GM21526 (cell line): ENCODE measurements around the gene TELO2.

ENCODE experiments used
- ATAC-seq: cut with Tn5 transposase; IDR thresholded peaks from one replicate; pipeline ENCODE4 v1.9.1; 2021; ENCODE audit warnings: moderate library complexity; ENCODE audit not compliant: unreplicated experiment, low FRiP score

TELO2 gene

DNA sequence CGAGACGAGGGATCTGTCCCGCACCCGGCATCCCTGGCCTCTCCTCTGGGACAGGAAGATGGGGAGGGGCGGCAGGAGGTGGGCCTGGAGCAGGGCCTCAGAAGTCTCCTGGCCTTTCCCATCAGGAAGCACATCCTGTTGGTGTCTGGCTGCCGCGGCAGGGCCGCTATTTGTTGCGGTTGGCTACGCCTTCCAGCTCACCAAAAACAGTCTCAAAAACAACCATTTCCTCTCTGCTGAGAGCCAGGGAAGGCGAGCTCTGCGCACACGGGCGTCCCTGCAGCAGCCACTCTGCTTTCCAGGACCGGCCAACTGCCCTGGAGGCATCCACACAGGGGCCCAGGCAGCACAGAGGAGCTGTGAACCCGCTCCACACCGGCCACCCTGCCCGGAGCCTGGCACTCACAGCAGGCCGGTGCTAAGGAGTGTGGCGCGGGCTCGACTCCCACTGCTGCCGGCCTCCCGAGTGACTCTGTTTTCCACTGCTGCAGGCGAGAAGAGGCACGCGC lies 40.3 kb downstream of the TELO2 start, which contains the start of gene TMEM204:
TSS of gene TMEM204 (plus strand) at position 224 of the 509 bp plus-strand sequence. CDS start 610 bp downstream, outside the sequence.
- ATAC-seq: no peak

DNA sequence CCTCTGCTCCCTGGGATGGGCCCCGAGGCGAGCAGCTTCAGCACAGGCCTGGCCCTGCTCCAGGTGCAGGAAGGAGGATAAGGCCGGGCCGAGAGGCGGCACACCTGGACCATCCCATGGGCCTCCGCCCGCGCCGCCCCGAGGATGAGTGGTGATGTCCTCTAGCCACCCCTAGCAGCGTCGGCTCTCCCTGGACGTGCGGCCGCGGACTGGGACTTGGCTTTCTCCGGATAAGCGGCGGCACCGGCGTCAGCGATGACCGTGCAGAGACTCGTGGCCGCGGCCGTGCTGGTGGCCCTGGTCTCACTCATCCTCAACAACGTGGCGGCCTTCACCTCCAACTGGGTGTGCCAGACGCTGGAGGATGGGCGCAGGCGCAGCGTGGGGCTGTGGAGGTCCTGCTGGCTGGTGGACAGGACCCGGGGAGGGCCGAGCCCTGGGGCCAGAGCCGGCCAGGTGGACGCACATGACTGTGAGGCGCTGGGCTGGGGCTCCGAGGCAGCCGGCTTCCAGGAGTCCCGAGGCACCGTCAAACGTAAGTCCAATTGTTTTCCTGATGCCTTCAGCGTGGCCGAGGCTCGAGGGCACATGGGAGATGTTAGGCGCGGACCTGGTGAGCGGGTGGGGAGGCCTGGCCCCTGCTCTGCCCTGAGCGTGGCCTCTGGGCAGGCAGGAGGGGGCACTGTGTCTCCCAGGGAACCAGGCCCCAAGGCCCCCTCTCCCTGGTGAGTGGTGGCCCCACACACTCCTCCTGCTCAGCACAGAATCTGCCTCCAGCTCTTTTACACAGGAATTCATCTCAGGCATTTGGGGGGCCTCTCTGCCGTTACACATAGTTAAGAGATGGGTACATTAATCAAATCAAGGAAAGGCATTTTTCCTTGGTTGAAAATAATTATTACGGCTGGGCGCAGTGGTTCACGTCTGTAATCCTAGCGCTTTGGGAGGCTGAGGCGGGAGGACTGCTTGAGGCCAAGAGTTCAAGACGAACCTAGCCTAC lies 41.2 kb downstream of the TELO2 start:
- ATAC-seq: no peak

DNA sequence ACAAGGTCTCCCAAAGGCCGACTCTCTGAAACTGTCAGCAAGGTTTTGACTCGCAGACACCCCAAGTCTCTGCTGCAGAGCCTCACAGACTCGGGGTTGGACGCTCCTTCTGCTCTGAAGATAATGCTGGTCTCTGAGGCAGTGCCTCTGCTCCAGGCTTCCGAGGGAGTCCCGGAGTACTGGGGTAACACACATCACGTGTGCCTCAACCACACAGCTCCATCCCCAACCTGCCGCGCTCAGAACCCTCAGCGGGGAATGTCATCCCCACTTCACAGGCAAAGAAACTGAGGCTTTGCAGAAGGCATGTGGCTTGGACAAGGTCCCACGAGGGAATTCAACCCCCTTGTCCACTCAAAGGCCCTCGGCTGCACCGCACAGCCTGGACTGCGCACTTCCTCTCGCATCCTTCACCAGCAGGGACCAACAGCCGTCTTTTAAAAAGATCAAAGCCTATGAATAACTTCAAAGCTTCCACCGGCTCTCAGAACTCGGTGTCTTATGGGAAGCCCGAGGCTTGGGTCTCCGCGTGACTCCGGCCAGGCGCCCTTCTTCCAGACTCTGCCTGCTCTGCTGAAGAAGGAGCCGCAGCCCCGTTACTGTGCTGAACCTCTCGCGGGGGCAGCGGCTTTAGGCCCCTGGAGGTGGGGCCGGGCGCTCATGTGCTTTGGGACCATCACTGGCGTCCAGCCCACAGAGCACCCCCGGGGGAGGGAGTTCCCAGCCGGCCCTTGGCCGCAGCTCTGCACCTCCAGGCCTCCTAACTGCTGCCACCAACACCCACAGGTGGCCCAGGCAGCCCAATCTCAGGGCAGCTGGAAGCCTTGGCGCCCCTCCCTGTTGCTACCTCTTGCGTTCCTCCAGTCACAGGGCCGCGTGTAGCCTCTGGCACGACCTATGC lies 42.5 kb downstream of the TELO2 start:
- ATAC-seq: no peak

DNA sequence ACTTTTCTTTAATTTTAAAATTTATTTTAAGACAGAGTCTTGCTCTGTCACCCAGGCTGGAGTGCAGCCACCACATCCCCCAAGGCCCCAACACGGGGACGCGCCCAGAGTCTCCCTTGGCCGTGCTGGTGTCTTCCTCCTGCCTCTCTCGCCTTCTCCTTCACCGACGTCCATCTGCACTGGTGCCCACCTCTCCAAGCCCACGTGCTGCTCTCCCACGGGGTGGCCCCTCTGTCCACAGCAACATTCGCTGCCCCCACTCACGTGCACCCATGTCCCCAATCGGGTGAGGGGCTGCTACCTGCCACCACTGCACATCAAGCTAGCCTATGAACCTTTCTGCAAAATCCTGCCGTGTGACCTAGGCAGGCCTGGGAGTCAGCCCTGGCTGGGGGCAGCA lies 43.4 kb downstream of the TELO2 start:
- ATAC-seq: no peak

DNA sequence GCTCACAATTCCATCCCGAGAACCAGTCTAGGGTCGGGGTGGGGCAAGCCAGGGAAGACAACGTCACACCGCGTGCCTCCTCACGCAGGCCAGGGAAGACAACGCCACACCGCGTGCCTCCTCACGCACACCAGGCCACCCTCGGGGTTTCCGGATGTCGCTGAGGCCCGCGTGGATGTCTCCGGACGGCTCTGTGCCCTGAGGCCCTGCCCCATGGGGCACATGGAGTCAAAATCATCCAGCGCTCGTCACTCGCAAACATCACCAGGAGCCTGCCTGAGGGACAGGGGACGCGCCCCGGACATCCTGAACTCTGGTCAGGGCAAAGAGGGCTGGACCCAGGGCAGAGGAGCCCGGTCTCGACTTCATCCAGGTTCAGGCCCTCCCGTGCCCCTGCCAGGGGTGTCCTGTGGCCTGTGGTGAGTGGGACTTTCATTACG lies 44.0 kb downstream of the TELO2 start:
- ATAC-seq: no peak

DNA sequence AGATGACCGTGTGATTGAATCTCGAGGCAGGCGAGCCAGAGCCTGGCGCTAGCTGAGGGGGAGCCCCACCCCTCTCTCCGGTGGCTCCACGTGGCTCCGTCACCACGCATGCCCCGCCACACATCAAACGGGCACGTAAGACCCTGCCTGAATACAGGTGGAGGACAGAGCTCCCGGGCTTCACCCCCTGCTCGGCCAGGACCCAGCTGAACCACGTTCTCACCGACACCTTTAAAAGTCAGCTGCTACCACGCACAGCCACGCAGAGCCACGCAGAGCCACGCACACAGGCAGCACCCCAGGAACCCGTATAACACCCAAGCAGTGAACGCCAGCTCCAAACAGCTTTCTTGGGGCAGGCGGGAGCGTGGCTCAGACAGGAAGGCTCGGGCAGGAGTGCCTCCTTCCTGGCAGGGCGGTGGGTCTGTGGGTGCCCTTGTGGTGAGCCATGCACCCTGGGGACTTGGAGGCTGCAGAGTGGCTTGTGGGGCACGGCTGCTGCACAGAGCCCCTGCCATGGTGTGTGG lies 44.7 kb downstream of the TELO2 start:
- ATAC-seq: no peak

DNA sequence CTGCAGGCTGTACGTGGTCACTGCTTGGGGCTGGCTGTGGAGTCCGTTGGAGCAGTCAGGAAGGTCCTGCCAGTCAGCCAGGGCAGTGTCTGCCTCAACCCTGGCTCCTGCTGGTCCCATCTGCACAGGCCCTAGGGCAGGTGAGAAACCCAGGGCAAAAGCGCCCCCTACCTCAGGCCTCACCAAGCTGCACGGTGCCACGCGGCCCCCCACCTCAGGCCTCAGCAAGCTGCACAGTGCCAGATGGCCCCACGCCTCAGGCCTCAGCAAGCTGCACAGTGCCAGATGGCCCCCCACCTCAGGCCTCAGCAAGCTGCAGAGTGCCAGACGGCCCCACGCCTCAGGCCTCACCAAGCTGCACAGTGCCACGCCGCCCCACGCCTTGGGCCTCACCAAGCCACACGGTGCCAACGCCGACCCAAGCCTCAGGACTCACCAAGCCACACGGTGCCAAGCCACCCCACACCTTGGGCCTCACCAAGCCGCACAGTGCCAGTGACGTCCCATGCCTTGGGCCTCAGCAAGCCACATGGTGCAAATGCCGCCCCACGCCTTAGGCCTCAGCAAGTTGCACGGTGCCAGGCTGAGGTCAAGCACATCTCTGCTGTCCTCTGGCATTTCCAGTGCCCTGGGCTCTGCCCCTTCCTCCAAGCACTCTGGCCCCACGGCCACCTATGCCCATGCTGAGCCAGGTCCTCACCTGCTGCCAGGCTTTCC lies 45.8 kb downstream of the TELO2 start:
- no peak for ATAC-seq

DNA sequence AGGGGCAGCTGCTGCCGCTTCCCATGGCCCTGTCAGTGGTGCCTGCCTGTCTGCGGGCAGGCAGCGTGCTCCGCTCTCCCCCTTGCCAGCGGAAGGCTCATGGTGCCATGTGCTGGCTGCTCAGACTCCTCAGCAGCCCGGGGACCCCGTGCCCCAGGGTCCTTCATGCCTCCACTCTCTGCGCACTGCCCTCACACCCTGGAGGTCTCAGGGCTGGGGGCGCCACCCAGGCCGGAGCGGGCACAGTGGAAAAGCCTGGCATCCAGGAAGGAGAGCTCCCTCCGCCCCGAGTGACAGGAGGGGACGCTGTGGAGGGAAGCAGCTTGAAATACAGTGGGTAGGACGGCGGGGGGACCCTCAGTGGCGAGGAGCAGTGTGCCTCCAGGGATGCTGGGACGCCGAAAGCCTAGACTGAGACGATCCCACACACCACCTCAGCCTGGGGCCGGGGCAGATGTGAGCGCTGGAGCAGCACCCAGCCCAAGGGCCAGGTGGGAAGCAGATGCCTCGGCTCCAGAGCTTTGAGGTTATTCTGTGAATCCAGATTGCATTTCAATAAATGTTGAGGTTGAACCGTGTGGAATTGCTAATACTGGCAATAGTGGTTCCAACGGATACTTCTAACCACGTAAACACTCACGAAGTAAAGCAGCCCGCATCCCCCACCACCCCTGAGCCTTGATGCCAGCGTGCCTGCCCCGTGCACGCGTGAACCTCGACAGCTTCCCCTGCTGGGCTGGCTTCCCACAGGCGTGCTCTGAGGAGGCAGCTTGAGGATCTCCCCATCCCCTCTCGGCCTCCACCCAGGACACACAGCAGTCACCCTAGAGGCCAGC lies 46.8 kb downstream of the TELO2 start:
- no peak for ATAC-seq

DNA sequence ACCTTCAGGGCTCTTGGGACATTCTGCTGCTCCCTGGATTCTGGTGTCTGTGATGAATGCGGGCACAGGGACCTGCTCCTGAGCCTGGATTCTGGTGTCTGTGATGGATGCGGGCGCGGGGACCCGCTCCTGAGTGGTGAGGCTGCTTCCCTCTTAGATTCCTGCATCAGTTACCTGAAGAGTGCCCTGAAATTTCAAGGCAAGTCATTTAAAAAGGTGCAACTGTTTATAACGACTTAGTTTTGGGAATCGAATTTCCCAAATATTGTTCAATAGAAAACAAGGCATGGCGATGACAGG lies 47.3 kb downstream of the TELO2 start:
- ATAC-seq: no peak

DNA sequence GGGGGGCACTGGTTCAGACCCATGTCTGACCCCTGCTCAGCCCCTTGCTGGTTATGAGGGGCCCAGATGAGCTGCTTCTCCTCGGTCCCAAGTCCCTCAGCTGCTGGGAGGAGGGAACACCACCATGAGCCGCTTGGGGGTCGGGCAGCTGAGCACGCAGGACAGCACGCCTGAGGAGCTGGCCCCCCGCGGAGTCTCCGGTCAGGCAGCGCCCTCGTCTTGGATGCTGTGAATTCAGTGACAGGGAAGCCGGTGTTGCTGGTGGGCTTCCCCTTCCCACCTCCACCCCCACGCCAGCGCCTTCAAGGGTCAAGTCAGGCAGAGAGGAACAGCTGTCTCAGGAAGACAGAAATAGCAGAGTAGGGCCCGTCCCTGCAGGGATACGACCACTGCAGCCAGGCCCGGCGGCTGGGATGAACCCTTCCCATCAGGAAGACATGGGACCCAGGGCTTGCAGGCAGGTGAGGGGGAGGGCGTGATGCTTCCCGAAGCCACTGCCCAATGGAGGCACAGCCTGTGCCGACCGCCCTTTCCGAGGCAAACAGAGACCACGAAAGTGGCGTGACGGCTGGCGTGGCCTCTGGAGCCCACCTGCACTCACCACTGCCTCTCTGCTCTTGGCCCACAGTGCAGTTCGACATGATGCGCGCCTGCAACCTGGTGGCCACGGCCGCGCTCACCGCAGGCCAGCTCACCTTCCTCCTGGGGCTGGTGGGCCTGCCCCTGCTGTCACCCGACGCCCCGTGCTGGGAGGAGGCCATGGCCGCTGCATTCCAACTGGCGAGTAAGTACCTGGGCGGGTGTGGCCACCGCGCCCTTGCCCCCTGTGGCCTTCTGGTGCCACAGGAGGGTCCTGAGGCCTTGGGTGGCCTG lies 48.4 kb downstream of the TELO2 start:
- no peak for ATAC-seq

DNA sequence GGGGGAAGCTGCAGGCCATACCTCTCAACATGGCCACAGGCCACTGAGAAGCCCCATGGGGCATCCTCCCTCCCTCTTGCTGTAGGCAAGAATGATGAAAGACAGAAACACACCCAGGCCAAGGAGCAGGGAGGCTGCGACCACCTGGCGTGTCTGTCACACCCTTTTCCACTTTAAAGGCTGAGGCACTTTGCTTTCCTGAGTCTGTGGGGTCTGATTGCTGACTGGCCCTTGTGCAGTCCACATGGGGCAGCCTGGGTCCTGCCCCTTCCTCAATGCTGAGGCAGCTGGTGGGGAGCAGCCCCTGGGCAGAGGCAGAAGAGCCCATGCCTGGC lies 49.0 kb downstream of the TELO2 start:
- no peak for ATAC-seq

DNA sequence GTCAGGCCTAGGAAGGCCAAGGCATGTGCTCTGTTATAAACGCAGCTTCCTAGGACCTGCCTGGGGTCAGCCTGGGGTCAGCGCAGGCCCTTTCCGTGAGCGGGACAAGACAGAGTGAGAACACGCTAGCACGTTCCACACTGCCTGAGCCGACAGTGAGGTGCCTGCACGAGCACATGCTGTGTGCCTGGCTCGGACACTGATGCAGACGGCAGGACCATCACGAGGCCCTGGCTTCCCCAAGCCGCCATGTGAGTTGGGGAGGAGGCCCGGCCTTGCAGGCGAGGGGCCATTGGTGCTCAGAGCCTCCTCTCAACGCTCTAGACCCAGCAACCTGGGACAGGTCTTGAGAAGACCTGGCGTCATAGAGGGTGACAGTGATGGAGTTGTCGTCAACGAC lies 49.4 kb downstream of the TELO2 start:
- ATAC-seq: no peak

DNA sequence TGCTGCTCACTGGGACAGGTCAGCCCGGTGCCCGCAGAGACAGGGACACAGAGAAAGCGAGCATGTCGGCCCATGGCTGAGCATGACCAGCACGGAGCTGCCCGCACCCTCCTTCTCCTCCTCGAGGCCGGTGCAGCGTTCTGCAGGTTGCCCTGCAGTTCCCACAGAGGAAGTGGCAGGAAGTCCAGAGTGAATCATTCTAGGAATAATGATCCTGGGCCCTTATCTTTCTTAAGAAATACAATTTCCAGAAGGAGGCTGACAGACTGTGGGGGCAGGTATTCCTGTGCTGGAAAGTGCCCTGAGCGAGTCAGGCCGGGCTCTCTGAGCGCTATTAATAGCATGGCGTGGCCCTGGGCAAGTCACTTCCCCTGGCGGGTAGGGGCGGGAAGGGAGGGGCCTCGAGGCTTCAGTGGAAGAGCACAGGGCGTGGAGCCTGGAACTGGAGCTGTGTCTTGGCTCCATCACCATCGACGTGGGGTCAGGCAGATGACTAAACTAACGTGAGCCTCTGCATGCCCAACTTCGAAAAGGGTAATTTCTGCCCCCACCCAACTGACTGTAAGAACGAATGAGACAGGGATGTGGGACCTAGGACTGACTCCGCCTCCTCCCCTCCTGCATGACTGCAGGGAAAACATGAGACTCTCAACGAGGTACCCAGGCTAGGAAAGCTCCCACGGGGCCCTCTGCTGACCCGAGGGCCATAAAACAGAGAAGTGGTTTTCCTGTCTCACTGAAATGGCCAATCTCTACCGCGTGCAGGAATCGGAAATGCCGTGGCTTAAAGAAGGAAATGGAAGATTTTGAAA lies 50.1 kb downstream of the TELO2 start:
- ATAC-seq: no peak

DNA sequence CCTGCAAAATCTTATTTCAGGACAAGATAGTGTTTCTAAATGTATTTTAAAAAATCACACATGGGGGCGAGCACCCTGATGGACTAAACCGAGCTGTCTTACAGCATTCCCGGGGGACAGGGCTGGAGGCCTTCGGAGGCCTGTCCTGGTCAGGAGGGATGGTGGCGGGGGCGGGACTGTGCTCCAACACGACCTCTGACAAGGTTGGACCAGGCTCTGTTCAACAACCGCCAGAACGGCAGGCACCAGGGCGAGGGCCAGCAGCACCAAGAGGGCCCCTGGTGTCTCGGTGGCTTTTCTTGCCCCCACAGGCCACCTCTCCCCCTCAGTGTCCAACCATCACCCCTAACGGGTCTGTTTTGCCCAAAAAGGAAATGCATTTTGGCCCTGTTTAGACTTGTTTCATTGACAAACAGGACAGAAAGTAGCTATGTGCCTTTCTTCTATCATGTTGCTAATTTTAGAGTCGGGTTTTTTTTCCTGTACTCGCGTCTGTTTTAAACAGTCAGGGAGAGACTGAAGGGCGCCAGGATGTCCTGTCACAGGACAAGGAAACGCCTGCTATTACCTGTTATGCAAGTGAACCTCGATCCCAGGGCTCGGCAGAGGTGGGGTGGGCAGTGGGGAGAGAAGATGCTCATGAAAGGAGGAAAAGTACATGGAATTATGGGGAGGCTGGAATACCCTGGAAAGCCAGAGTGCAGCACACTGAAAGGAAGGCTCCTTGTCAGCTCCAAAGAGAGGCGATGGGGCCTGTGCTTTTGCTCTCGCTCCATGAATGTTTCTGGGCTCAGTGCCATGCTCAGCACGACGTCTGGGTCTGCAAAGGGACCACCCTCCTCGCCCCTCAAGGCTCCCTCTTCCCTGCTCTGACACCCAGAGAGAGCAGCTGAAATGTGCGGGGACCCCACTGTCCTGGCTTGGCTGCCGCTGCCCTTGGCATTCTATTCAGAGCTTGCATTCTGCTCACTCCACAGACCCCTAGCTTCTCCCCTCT lies 52.2 kb downstream of the TELO2 start:
- ATAC-seq: no peak

DNA sequence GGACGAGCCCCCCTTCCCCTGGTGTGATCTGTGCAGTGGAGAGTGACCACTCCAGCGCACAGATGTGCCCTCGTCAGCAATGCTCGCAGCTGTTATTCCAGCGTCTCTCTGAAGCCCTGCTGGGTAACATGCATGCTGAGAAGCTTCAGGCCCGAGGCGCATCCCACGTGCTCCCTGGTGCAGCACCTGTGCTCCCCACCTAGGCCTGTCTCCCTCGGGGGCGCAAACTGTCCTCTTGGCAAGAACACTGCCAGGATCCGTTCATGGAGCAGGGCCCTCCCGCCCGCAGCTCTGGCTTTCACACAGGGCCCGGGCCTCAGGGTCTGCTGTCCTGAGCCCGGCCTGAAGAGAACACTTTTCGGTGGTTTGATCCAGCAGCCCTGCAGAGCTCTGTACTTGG lies 53.3 kb downstream of the TELO2 start:
- no peak for ATAC-seq

DNA sequence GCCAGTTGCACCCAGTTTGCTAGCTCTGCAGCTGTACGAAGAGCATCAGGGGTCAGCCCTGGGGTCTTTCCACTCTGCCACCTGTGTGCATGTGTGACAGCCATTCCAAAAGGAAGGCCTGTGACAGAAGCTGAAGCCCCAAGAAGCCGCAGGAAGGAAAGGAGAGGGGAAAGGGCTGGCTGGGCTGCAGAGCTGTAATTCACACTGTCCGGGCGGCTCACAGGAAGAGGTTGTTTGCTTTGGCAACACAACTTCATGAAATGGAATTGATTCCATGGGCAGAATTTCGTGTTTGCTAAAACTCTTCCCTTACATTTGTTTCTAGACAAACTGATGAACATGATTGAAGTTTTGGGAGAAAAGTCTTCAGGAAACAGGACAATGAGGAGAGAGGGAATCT lies 55.1 kb downstream of the TELO2 start:
- no peak for ATAC-seq

DNA sequence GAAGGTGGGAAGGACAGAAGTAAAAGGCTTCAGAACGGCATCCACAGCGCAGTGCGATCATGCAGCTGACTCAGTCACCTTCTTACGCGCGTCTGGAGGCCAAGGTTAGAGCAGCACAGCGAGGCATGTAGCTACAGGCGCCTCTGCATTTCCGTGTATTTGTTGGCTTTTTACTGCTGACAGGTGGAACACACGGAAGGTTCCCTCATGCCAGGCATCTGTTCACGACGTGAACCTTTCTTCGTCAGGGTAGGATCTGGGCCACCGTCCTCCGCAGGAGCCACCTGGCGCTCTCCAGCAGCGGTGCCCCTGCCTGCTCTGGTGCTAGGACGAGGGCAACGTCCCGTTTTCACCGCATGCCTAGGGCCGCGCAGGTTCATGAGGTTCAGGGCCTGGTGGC lies 55.6 kb downstream of the TELO2 start:
- no peak for ATAC-seq
